Amniotic stem cell (primary cell): ENCODE results near the gene SPINK14.

ENCODE experiments used
- DNase-seq: peaks from one replicate; lab custom pipeline; 2025; lab: John Stamatoyannopoulos, UW

Gene SPINK14

DNA sequence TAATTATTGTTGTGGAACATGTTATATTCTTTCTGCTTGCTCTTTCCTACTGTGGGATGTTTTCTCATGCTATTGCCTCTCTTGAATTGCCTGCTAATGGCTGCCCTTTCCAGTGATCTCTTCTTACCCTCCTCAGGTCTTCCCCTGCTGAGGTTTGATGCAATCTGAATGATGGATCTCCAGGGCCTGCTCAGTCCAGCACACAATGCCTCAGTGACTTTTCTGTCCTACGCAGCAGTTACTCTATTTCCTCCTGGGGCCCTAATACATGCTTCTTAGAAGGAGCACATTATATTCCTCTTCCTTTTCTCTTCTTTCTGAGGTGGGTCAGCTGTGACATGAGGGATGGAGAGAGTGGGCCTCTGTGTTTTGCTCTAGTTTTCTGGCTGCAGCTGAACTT lies at the start of gene SPINK14:
Gene SPINK14, plus strand, starts transcription at position 301 of the 400 bp plus-strand sequence. CDS start 1,187 bp downstream, outside the sequence.
- no peak for DNase-seq

- DNase-seq, result no peak
Observed at GRCh38 chr5:148120317-148120716, 48.0 kb upstream of the SPINK14 start.

- no peak for DNase-seq
Observed at GRCh38 chr5:148125641-148126040, 42.7 kb upstream of the SPINK14 start.

- no peak for DNase-seq
Observed at GRCh38 chr5:148135091-148136048, 33.0 kb upstream of the SPINK14 start.

- DNase-seq, result no peak
Observed at GRCh38 chr5:148140846-148141245, 27.5 kb upstream of the SPINK14 start.

DNA sequence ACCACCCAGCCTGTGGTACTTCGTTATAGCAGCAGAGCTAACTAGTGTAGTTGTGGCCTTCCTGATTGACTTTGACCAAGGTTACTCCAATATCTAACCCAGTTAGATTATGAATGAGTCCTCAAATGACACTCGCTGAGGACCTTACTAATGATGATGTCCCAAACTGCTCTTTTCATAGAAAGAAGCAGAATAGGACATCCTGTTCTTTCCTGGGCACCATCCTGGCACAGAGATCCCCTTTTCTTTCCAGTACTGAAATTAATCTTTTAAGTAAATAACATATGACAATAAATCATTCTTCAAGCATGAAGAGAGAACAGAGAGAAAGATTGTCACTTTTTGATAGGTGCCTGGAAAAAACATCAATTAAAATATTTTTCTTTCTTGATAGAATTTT lies 26.7 kb upstream of the SPINK14 start:
- DNase-seq, result no peak

GRCh38 chr5:148145916-148146315 lies 22.4 kb upstream of the SPINK14 start:
- DNase-seq, result no peak

- no peak for DNase-seq
Observed at GRCh38 chr5:148146487-148146886, 21.9 kb upstream of the SPINK14 start.

GRCh38 chr5:148147415-148147814 lies 20.9 kb upstream of the SPINK14 start:
- no peak for DNase-seq

- no peak for DNase-seq
Observed at GRCh38 chr5:148151872-148152271, 16.5 kb upstream of the SPINK14 start.

GRCh38 chr5:148152781-148153180 lies 15.6 kb upstream of the SPINK14 start:
- DNase-seq, result no peak

DNA sequence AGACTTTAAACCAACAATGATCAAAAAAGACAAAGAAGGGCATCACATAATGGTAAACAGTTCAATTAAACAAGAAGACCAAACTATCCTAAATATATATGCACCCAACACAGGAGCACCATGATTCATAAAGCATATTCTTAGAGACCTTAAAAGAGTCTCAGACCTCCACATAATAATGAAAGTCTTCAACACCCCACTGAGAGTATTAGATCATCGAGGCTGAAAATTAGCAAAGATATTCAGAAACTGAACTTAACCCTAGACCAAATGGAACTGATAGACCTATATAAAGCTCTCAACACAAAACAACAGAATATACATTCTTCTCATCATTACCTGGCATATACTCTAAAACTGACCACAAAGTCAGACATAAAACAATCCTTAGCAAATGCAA lies 11.7 kb upstream of the SPINK14 start:
- no peak for DNase-seq

DNA sequence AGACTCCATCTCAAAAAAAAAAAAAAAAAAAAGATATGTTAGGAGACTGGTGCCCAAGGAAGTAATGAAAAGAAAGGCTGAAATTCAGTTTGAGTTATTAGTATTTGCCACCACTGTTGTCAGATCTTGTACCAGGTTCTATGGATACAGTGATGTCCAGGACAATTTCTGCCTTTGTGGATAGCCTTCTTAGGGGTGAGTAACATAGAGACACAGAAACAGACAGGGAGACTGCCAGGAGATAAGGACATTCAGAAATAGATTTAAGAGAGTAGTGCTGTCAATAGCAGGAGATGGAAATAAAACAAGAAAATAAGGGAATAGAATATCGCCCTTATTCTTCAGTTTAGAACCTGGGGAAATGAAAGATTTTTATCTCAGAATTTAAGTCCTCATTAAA lies 6.3 kb upstream of the SPINK14 start:
- no peak for DNase-seq

- no peak for DNase-seq
Observed at GRCh38 chr5:148163345-148163744, 5.0 kb upstream of the SPINK14 start.

DNA sequence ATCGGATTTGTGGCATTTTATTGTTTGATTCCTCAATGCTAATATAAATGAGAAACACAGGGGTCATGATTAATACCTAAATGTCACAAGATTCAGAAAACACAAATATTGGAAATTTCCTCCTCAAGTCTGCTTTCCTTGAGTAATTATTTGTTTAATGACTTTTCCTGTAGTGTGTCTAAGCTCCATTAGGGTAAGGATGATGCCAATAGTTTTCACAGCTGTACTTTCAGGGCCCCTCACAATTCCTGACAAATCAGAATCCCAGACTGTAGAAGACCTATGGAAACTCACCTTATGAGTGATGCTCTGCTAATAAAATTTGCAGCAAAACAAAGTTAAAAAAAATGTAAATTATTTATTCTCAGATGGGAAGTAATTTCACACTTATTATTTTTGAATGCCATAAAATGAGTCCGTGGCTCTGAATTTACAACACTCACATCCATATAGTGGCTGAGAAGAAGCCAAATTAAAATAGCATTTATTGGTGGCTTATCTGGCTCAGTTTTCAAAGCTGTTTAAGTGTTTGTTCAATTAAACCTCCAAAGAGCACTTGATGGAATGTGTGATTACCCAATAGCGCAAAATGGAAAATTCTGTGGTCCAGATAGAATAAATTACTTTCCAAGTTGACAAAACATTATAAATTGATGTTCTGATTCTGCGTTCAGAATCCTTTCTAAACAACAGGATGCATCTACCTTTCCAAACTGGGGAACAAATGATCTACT lies 1.6 kb upstream of the SPINK14 start:
- no peak for DNase-seq

DNA sequence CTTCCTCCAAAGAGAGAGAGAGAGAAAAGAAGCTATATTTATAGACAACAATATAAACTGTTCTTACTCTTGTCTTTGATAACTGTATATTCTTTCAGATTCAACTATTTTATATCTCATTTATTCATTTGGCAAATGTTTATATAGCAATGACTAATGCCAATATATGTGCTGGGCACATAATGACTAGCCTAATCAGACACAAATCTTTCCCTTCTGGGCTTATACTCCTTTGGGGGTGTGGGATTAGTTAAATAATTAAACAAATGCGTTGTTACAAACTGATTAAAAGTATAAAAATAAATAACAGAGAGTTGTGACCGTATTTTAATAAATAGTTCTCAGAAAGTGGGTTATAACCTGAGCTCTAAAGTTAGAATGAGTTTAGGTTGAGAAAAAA lies 4.0 kb downstream of the SPINK14 start:
- no peak for DNase-seq

DNA sequence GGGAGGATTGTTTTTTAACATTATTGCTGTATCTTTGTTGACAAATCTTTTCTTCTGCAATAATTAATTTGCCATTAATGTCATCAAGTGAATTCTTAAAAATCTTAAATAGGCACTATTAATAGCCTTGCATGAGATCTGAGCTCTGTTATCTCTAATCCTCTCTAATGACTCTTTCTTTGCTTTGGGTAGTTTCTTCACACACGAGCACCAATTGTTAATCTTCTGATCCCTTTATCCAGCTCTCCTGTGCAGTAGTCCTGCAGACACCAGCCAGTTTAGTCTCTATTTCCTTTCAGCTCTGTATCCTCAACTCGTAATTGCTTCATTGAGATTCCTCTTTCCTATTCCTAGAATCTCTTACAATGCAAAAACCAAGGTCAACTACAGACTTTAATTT lies 8.1 kb downstream of the SPINK14 start:
- DNase-seq, result no peak

GRCh38 chr5:148177207-148177606 lies 8.9 kb downstream of the SPINK14 start:
- no peak for DNase-seq

- peak; percentile 29 for DNase-seq
Observed at GRCh38 chr5:148179234-148179824, 11.0 kb downstream of the SPINK14 start.

DNA sequence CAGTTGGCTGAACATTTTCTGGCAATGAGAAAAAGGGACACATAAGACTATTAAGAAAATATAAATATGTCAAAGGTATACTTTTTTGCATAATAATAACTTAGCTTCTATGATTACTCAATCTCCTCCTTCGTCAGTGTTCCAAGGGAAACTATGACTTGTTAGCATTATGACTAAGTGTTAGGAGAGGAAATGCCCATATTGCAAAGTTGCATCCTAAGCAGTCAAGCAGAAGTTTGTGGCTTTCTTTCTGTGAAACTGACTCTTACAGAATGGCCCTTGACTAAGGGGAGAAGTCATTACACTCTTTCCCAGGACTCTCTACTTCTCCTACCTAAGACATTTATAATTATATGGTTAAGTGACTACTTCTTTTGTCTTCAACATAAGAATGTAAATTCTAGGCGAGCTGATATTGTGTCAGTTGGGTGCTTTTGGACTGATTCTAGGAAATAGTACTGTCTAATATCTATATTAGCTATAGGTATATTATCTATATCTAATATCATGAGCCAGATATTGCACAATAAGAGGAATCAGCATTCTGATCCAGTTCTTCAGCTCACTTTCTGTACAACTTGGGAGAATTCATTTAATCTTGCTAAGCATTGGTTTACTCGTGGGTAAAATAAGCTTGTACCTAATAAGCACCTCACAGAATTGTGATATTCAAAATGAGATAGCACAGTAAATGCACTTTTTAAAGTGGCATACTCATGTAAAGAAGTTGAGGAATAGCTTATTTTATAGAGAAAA lies 18.1 kb downstream of the SPINK14 start:
- DNase-seq, result no peak

DNA sequence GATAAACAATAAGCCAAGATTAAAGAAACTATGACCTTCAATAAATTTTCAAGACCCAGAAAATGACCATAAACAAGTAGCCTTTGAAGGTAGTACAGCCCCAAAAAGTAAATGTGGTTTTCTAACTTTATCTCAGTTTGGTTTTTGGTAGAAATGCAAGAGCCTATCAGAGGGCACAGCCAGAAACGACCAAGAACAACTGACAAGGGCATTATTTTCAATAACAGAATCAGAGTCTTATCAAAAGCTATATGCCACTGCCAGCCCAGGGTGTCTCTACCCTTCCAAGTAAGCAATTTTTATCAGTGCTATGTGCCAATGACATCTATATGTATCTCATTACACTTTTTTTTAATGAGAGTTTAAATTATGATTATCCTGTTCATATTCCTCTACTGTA lies 22.7 kb downstream of the SPINK14 start:
- DNase-seq, result no peak

- no peak for DNase-seq
Observed at GRCh38 chr5:148193202-148193601, 24.9 kb downstream of the SPINK14 start.
